GM21723 (cell line): ENCODE measurements around the gene KIF17.
A peak's percentile ranks its signal among the peaks of the same experiment; 100 is the strongest.

ENCODE experiments used
- ATAC-seq: cut with Tn5 transposase; IDR thresholded peaks from one replicate; pipeline ENCODE4 v1.9.1; 2021; ENCODE audit warnings: mild to moderate bottlenecking, moderate library complexity; ENCODE audit not compliant: unreplicated experiment

Gene KIF17

GRCh38 chr1:20663365-20663764 lies 54.4 kb downstream of the KIF17 start:
- ATAC-seq = no peak

DNA sequence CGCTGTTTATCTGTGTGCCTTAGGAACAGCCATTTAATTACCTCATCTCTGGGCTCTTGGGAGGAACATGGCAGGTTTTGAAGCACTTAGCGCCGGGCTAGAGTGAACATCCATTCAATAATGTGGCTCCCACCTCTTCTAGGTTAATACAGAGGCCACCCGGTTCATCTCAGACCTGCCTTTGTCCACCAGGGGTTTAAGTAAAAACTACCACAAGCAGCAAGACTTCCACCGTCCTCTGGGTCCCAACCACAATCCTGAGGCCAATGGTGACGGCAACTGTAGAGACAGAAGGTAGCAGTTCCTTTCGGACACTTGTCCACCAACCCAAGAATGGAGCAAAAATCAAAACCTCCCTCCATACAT lies 55.7 kb downstream of the KIF17 start:
- no peak for ATAC-seq

GRCh38 chr1:20661207-20662109 lies 56.3 kb downstream of the KIF17 start, which contains the start of gene DDOST:
Gene DDOST (minus strand): TSS chr1:20661369. CDS start chr1:20661350, 19 bp downstream.
- ATAC-seq = peak; percentile 97

- ATAC-seq = peak; percentile 5
Measured at GRCh38 chr1:20660847-20661206, 57.0 kb downstream of the KIF17 start.

DNA sequence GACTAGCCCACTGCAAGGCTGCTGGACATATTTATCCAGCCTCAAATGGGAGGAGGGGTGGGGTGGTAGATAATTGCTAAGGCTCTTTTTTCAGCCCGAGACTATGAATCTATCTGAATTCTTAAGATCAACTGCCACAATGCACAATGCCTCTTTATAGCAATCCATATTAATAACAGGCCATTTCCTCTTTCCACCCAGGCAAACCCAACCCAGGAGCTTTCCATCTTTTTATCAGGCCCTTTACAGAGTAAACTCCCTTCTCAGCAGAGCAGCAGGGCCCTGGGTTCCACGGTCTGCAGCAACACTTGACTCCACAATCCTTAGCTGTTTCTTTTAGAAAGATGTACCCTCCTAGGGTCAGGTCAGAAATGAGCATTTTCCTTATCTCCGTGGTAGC lies 57.4 kb downstream of the KIF17 start:
- no peak for ATAC-seq

- ATAC-seq = no peak
Measured at GRCh38 chr1:20658166-20658915, 59.5 kb downstream of the KIF17 start.

- ATAC-seq = no peak
Measured at GRCh38 chr1:20657024-20657423, 60.8 kb downstream of the KIF17 start.

DNA sequence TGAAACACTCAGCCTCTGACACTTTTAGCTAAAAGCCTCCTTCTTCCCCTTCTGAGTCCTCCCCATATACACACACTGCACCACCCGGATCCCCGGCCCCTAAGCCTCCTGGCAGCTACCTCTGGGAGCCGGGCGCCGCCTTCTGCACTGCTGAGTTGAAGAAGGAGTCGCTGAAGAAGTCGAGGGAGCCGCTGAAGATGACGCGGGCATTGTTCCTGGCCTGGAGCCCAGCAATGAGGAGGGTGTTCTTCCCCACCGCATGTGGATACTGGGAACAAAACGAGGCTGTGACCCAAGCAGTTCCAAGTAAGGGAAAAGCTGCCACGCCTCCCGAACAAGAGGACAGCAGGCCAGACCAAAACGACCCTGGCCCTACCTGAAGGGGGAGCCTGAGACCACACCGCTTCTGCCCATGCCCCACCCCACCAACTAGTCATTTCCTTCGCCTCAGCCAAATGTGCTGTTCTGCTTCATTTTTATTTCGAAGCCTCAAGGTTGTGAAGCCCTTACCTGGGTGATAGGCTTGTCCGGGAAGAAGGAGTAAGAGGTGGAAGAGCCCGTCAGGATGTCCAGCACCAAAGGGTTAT lies 63.6 kb downstream of the KIF17 start:
- no peak for ATAC-seq

- ATAC-seq = no peak
Measured at GRCh38 chr1:20652300-20652699, 65.5 kb downstream of the KIF17 start.

- no peak for ATAC-seq
Measured at GRCh38 chr1:20648946-20649345, 68.9 kb downstream of the KIF17 start.

DNA sequence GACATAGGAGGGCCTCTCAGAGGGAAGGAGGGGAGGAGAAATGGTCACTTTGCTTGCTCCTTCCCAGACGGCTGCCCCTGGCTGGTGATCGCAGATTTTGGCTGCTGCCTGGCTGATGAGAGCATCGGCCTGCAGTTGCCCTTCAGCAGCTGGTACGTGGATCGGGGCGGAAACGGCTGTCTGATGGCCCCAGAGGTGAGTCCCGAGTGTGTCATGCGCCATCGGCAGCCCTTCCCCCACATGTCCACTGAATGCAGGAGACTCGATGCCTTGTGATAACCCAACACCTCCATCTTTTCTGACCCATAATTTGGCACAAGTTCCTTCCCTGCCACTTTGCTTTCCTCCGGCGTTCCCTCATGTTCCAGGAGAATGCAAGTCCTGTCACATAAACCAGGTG lies 69.4 kb downstream of the KIF17 start:
- ATAC-seq = no peak

- ATAC-seq = no peak
Measured at GRCh38 chr1:20645414-20645813, 72.4 kb downstream of the KIF17 start.

DNA sequence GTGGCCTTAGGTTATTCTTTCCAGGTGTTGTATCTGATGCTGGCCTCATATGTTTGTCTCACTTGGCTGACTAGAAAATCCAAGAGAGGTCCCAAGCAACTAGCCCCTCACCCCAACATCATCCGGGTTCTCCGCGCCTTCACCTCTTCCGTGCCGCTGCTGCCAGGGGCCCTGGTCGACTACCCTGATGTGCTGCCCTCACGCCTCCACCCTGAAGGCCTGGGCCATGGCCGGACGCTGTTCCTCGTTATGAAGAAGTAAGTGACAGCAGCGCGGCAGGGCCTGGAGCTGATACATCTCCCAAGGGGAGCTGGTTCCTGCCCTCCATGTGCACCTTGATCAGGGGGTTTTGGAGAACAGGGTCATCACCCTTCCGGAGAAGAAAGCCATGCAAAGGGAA lies 73.4 kb downstream of the KIF17 start:
- ATAC-seq = no peak

- no peak for ATAC-seq
Measured at GRCh38 chr1:20643080-20643479, 74.7 kb downstream of the KIF17 start.

GRCh38 chr1:20641975-20642374 lies 75.8 kb downstream of the KIF17 start:
- ATAC-seq = no peak

- ATAC-seq = no peak
Measured at GRCh38 chr1:20640183-20640597, 77.6 kb downstream of the KIF17 start.

DNA sequence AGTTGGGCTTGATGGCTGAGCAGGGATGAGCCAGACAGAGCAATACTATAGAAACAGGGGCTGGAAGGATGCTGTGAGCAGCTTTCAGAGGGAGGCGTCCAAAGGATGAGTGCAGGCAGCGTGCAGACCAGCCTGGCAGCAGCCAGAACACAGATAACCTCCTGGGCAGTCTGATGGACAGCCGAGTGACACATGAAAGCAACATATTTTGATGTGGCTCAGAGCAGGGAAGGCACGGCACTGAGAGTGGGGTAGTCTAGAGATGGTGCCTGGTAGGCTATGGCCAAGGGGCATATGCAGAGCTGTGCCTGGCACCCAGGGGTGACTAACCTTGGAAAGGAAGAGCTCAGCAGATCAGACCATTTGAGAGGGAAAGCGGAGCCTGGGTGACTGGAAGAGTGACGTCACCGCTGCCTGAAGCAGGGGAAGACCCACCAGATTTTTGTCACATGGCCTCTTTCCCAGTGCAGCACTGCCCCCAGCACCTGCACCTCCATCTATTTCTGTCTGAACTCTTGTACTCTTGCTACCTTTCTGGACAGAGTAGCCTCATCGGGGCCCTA lies 80.9 kb downstream of the KIF17 start:
- no peak for ATAC-seq

DNA sequence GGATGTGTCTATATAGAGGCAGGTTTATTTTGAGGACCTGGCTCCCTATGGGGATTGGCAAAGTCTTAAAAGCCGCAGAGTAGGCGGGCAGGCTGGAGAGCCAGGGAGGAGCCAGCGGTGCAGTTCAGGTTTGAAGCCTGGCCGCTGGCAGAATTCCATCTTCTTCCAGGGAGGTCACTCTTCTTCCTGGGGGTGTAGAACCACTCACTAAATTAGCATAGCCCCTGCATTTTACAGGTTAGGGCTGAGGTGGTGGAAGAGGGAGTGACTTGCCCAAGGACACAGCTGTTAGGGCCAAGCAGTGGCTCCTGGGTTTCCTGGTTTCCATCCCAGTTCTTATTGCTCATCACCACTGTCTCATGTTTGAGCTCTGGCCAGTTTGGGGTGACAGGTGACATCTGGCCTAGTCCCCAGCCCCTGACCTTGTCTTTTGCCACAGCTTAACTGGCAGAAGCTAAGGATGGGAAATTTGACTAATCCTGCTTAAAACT lies 83.2 kb downstream of the KIF17 start:
- ATAC-seq = no peak

DNA sequence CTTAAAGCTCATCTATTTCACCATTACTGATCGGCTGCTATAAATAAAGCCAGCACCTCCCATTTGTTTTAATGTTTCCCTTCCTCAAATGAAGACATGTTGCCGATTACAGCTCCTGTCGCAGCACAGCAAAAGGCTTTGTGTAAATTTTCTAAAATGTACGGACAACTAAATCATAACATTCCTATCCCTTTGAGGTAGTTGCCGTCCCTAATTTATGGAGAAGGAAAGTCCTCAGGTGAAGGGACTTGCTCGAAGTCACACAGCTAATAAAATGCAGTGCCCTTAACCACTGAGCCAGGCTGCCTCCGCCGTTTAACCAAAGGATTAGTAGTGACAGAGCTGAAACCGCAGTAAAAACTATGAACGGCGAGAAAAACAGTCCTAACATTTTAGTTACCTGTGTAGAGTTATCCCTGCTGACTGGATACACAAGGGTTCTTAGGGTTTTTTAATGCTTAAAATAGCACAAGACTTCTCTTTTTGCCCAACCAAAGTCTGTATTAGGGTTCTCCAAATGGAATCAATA lies 83.7 kb downstream of the KIF17 start:
- no peak for ATAC-seq

GRCh38 chr1:20633190-20634064 lies 84.4 kb downstream of the KIF17 start, which contains the start of gene PINK1:
Gene PINK1 (plus strand): TSS chr1:20633458. CDS start chr1:20633549, 91 bp downstream.
- peak; percentile 72 for ATAC-seq
